ENCODE data around the gene DSG4.

DNA sequence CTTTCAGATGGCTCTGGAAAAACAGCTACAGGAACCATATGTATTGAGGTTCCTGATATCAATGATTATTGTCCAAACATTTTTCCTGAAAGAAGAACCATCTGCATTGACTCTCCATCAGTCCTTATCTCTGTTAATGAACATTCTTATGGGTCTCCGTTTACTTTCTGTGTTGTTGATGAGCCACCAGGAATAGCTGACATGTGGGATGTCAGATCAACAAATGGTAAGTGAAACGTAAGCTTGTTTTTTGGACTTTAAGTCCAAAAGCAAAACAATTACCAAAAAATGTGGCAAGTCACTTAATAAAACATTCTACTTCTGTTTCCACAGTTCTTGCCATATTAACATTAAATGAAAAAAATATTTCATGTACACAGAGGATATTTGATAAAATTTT, 26.8 kb downstream of the DSG4 start:
- TF ChIP-seq, protein P1, sequence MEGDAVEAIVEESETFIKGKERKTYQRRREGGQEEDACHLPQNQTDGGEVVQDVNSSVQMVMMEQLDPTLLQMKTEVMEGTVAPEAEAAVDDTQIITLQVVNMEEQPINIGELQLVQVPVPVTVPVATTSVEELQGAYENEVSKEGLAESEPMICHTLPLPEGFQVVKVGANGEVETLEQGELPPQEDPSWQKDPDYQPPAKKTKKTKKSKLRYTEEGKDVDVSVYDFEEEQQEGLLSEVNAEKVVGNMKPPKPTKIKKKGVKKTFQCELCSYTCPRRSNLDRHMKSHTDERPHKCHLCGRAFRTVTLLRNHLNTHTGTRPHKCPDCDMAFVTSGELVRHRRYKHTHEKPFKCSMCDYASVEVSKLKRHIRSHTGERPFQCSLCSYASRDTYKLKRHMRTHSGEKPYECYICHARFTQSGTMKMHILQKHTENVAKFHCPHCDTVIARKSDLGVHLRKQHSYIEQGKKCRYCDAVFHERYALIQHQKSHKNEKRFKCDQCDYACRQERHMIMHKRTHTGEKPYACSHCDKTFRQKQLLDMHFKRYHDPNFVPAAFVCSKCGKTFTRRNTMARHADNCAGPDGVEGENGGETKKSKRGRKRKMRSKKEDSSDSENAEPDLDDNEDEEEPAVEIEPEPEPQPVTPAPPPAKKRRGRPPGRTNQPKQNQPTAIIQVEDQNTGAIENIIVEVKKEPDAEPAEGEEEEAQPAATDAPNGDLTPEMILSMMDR (conservative IDR thresholded peaks at IDR 0.05) = no peak
- no peak for TF ChIP-seq ZFX (IDR thresholded peaks at IDR 0.05)

Measured in C4-2B (cell line).